Measurements from ENCODE around the gene LTB4R2.

LTB4R2 gene

GRCh38 chr14:24309538-24310264, at the start of gene LTB4R2:
LTB4R2 (plus strand) TSS chr14:24310140; CDS start chr14:24310665, 525 bp downstream.
- no peak for DNase-seq (ENCODE audit: low spot score)

- DNase-seq (ENCODE audit: low spot score): no peak
Observed at GRCh38 chr14:24260780-24261157, 49.2 kb upstream of the LTB4R2 start.

GRCh38 chr14:24261256-24261968, 48.5 kb upstream of the LTB4R2 start:
- no peak for DNase-seq (ENCODE audit: low spot score)

GRCh38 chr14:24261969-24262327, 48.0 kb upstream of the LTB4R2 start:
- DNase-seq (ENCODE audit: low spot score): no peak

- no peak for DNase-seq (ENCODE audit: low spot score)
Observed at GRCh38 chr14:24262821-24263733, 46.9 kb upstream of the LTB4R2 start, which contains the start of gene TGM1. TGM1 (minus strand) TSS chr14:24263177; CDS start chr14:24262352, 825 bp downstream.

- no peak for DNase-seq (ENCODE audit: low spot score)
Observed at GRCh38 chr14:24263848-24264247, 46.1 kb upstream of the LTB4R2 start.

GRCh38 chr14:24264298-24264697, 45.6 kb upstream of the LTB4R2 start:
- DNase-seq (ENCODE audit: low spot score): no peak

GRCh38 chr14:24266344-24267244, 43.3 kb upstream of the LTB4R2 start:
- no peak for DNase-seq (ENCODE audit: low spot score)

GRCh38 chr14:24267516-24267915, 42.4 kb upstream of the LTB4R2 start:
- DNase-seq (ENCODE audit: low spot score): no peak

- no peak for DNase-seq (ENCODE audit: low spot score)
Observed at GRCh38 chr14:24268225-24268624, 41.7 kb upstream of the LTB4R2 start.

GRCh38 chr14:24269368-24269767, 40.6 kb upstream of the LTB4R2 start:
- no peak for DNase-seq (ENCODE audit: low spot score)

- DNase-seq (ENCODE audit: low spot score): no peak
Observed at GRCh38 chr14:24269910-24270536, 39.9 kb upstream of the LTB4R2 start.

GRCh38 chr14:24270537-24271133, 39.3 kb upstream of the LTB4R2 start:
- DNase-seq (ENCODE audit: low spot score): no peak

- DNase-seq (ENCODE audit: low spot score): peak; percentile 98
Observed at GRCh38 chr14:24271134-24271833, 38.7 kb upstream of the LTB4R2 start, which contains the start of gene RABGGTA. RABGGTA (minus strand) TSS chr14:24271597; CDS start chr14:24271115, 482 bp downstream.

- DNase-seq (ENCODE audit: low spot score): no peak
Observed at GRCh38 chr14:24271834-24272263, 38.1 kb upstream of the LTB4R2 start.

- DNase-seq (ENCODE audit: low spot score): no peak
Observed at GRCh38 chr14:24272467-24272866, 37.5 kb upstream of the LTB4R2 start.

- peak; percentile 57 for DNase-seq (ENCODE audit: low spot score)
Observed at GRCh38 chr14:24273422-24273998, 36.4 kb upstream of the LTB4R2 start.

GRCh38 chr14:24274101-24274543, 35.8 kb upstream of the LTB4R2 start:
- no peak for DNase-seq (ENCODE audit: low spot score)

- no peak for DNase-seq (ENCODE audit: low spot score)
Observed at GRCh38 chr14:24277071-24277470, 32.9 kb upstream of the LTB4R2 start.

All from D341Med (cell line).